Subcutaneous abdominal adipose tissue (tissue), 5 donors: Measurements from ENCODE around the gene ABHD17B.
"Not testable (repeated sequence)": the region's sequence is repeated elsewhere in the genome, so short reads cannot be mapped to it uniquely, and the experiment has no call there.

Source experiments
- H3K27ac ChIP-seq: one replicate; pipeline ENCODE4 v1.7.0; 2013; ENCODE audit warnings: low read depth, mild to moderate bottlenecking, inconsistent platforms, low read length, moderate library complexity
- H3K27me3 ChIP-seq, 5 donors: one replicate each; pipeline ENCODE4 v1.7.0; 2013; ENCODE audit warnings: low read length in 5 of 5, inconsistent platforms in 1 of 5; ENCODE audit not compliant: control insufficient read depth in 5 of 5, insufficient read depth in 4 of 5
- H3K36me3 ChIP-seq, 5 donors: one replicate each; pipeline ENCODE4 v1.7.0; 2013; ENCODE audit warnings: low read length in 5 of 5; ENCODE audit not compliant: control insufficient read depth in 5 of 5, insufficient read depth in 5 of 5
- H3K4me1 ChIP-seq, 5 donors: one replicate each; pipeline ENCODE4 v1.7.0; 2013; ENCODE audit warnings: low read length in 5 of 5, mild to moderate bottlenecking in 3 of 5, moderate library complexity in 1 of 5; ENCODE audit not compliant: control insufficient read depth in 5 of 5, insufficient read depth in 5 of 5
- H3K4me3 ChIP-seq, 5 donors: one replicate each; pipeline ENCODE4 v1.7.0; 2013; ENCODE audit warnings: low read length in 5 of 5, low read depth in 1 of 5
- H3K9ac ChIP-seq, 5 donors: one replicate each; pipeline ENCODE4 v1.7.0; 2013; ENCODE audit warnings: low read length in 5 of 5, mild to moderate bottlenecking in 4 of 5, moderate library complexity in 3 of 5
- H3K9me3 ChIP-seq, 5 donors: one replicate each; pipeline ENCODE4 v1.7.0; 2013; ENCODE audit warnings: low read length in 5 of 5; ENCODE audit not compliant: control insufficient read depth in 5 of 5
- donor health status: healthy.
- donor health status: healthy.
- donor health status: healthy.
- donor health status: healthy.
- donor health status: healthy.

ABHD17B gene

DNA sequence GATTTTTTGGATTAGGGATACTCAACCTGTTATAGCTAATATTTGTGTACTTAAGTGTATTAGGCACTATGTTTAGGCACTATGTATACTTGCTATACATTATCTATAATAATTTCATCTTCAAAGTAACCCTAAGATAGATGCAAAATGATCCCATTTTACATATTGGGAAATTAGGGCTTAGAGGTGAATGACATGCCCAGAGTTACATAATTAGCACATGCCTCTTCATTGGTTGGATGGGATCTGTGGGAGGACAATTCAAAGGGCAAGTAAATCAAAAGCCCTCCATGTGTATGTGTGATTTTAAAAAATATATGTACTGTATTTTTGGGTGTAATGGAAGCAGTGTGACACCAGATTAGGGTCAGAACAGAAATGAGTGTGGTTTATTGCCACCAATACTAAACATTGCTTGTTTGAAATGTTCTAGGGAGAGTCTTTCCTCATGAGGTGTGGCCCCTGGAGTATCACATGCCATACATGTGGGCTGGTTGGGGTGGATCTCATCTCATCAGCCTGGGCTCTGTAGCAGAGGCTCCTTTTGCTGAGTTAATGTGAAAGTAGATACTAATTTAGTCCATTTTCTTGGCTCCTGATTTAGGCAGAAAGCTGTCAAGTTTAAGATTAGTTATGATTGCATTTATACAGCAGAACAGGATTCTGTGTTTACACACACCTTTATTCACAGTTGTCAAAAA is 6.0 kb upstream of the ABHD17B start:
- Histone ChIP-seq H3K4me3 (no peak overlapping the region), H3K9ac (no peak overlapping the region), H3K27me3 (no peaks in the 10 kb centered on the region), H3K36me3 (peaks cover 0 to under 1% (median 0%) of the 10 kb centered on the region in 5 donors), H3K27ac (no peak overlapping the region), H3K4me1 (peaks cover 1 to 14% (median 13%) of the 10 kb centered on the region in 5 donors), H3K9me3 (no peaks in the 10 kb centered on the region)

DNA sequence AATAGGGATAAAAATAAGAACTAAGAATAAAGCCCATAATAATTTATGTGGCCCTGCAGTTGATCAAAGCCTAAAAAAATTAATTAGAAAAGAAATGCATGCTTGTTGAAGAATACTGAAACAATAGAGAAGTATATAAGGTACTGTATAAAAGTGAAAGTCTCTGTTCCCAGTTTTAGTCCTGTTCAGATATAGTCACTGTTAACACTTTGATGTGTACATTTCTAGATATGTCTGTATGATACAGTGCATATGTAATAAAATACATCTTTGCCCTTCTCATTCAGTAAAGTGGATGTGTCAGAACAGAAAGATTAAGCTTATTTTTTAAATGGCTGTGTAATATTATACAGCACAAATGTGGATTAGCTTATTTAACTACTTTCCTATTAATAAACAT is 4.5 kb upstream of the ABHD17B start:
- Histone ChIP-seq H3K36me3 (no peaks in the 10 kb centered on the region), H3K27me3 (no peaks in the 10 kb centered on the region), H3K4me3 (no peak overlapping the region), H3K27ac (no peak overlapping the region), H3K9ac (no peak overlapping the region), H3K9me3 (no peaks in the 10 kb centered on the region), H3K4me1 (peaks cover 3 to 17% (median 16%) of the 10 kb centered on the region in 5 donors)

DNA sequence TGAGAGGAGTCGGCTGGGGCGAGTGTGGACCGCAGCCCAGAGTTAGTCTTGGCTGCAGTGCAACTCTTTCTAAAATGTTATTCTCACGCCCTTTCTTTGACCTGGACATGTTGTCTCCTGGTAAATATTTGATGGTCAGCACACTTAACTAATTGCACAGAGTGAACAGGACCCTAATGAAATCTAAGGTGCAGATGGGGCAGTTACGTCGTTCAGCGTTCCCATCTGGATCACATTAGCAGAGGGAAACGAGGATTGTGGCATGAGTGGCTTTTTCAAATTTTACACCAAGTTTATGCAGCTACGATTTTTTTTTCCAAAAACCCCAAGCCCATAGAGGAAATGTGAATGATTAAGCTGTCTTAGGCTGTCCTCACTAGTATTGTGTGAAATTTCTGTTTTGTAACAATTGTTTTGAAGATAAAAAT is 929 bp upstream of the ABHD17B start:
- no peaks in the 10 kb centered on the region for H3K36me3 ChIP-seq
- peaks cover 3 to 36% (median 29%) of the 10 kb centered on the region in 5 donors for H3K4me1 ChIP-seq
- H3K4me3 ChIP-seq: peak overlapping the region; percentile 93 to 98 (median 96)
- H3K27ac ChIP-seq: peak overlapping the region; percentile 93
- no peaks in the 10 kb centered on the region for H3K9me3 ChIP-seq
- peak overlapping the region; percentile 61 to 87 (median 65) for H3K9ac ChIP-seq
- H3K27me3 ChIP-seq: no peaks in the 10 kb centered on the region

DNA sequence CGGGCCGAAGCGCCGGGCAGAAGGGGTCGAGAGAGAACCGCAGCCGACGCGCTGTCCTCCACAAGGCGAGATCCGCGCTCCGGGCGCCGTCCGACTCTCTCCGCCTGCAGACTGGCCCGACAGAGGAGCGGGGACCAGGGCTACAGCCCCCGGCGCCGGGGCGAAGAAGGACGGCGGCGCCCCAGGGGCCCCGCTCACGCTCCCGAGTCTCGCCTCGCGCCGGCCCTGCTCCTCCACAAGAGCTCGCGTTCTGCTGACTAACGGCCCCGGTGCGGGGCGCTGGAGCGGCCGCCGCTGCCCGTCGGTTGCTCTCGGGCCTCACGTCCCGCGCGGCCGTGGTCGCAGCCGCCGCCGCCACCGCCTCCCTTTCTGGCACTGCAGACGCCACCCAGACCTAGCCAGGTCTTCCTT is 338 bp downstream of the ABHD17B start:
- H3K9ac ChIP-seq: peak overlapping the region; percentile 26 to 93 (median 88)
- H3K4me3 ChIP-seq: peak overlapping the region; percentile 89 to 98 (median 96)
- H3K27me3 ChIP-seq: no peaks in the 10 kb centered on the region
- H3K27ac ChIP-seq: peak overlapping the region; percentile 93
- H3K4me1 ChIP-seq: peaks cover 3 to 36% (median 28%) of the 10 kb centered on the region in 5 donors
- no peaks in the 10 kb centered on the region for H3K9me3 ChIP-seq
- H3K36me3 ChIP-seq: no peaks in the 10 kb centered on the region

DNA sequence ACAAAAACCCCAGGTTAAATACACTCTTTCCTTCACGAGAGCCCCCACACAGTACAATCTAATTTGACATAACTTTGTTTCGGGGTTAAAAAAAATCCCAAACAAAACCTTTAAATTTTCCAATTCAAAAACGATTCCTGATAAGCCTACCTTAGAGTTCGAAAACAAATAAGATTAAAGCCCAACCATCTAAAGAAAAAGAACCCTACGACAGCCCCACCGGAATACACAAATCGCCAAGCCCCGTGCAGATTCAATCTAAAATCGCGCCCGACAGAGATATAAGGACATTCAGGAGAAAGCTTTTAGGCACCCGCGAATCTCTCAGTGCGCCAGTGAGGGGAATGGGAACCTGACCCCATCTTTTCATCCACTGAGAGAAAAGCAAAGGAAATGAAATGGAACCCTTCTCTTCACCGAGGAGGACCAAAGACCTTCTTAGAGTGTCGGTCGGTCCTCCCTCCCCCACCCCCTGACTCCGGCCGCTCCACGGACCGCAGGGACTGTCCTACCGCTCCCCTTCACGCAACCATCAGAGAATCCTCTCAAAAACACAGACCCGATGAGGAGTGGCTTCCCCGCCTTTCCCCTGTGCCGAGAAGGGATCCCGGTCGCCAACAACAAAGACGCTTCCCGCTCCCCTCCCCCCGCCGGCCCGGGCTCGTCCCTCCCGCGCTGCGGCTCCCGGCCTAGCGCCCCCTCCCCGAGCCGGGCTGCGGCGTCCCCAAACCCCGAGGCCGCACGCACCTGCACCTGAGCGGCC is 925 bp downstream of the ABHD17B start:
- no peaks in the 10 kb centered on the region for H3K9me3 ChIP-seq
- peak overlapping the region; percentile 82 to 93 (median 90) for H3K9ac ChIP-seq
- H3K27ac ChIP-seq: peak overlapping the region; percentile 93
- peaks cover 3 to 36% (median 28%) of the 10 kb centered on the region in 5 donors for H3K4me1 ChIP-seq
- peak overlapping the region; percentile 89 to 98 (median 96) for H3K4me3 ChIP-seq
- no peaks in the 10 kb centered on the region for H3K36me3 ChIP-seq
- H3K27me3 ChIP-seq: no peaks in the 10 kb centered on the region

DNA sequence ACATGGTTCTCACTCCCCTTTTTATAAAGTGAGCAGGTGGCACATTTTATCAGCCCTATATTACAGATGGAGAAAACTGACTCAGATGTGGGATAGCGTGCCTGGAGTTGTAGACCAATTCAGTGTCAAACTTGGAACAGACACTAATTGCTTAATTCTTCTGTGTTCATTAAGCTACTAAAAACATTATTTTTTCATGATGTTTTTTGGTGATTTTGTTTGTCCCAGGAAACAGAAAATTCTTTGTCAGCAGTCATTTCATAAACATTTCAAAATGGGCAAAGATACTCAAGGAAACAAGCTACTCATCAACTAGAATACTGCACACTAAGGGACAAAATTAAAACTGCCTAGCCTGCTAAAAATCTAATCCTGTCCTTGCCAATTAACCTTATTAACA is 2.2 kb downstream of the ABHD17B start:
- Histone ChIP-seq H3K9ac (peak overlapping the region in 3 of 5 donors; percentile 10 to 93 (median 88)), H3K4me3 (peak overlapping the region in 3 of 5 donors; percentile 93 to 98 (median 98)), H3K9me3 (no peaks in the 10 kb centered on the region), H3K36me3 (no peaks in the 10 kb centered on the region), H3K4me1 (peaks cover 3 to 36% (median 28%) of the 10 kb centered on the region in 5 donors), H3K27me3 (no peaks in the 10 kb centered on the region), H3K27ac (no peak overlapping the region)

DNA sequence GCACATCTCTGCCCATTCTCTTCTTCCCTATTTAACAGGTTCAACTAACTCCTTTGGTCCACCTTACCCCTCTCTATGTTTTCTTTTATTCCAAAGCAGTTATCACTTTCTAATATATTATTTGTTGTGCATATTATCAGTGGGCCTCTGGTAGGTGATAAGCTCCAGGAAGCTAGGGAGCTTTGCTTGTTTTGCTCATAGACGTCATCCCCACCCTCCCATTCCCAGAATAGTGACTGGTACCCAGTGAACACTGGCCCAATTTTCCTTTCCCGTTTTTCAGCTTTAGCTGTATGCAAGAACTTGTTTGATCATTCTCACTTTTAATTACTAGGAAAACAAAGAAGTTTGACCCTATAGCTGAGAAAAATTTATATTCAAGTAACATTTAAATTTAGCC is 6.9 kb downstream of the ABHD17B start:
- Histone ChIP-seq H3K4me3 (no peak overlapping the region), H3K36me3 (no peaks in the 10 kb centered on the region), H3K27me3 (no peaks in the 10 kb centered on the region), H3K27ac (no peak overlapping the region), H3K4me1 (peaks cover 0 to 8% (median 7%) of the 10 kb centered on the region in 5 donors), H3K9ac (no peak overlapping the region), H3K9me3 (no peaks in the 10 kb centered on the region)

DNA sequence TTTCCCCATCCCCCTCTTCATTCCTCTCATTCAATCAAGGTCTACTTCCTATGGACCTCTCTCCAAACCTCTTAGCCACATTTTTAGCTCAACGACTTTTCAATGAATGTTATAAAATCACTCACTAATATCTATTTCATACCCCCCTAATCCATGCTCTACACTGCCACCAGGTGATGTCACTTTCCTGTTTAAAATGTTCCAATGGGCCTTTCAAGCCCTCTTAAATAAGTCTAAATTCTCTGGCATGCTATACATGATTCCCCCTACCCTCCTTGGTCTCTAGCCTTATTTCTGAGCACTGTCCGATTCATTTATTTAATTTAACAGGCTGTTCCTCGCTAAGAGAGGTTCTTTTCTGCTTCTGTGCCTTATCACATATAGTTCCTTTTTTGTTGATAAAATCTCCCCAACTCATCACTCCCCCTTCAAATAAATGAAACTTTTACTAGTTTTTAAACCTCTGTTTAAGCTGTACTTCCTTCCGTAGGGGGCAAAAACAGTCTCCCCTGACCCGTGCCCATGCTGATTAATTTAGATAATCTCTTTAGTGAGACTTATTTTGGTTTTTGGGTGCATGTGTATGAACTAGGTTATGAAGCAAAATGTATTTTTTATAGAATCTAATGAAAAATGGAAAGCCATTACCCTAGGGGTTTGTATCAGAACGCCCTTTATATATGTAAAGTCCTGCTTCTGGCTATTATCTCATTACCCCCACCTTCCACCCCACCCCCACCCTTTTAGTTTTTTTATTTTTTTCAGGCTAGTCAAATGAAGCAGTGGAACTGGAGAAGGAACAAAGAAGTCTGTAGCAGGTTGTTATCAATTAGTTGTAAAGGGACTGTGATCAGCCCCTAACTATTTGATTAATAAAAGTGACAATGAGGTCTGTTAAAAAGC is 9.0 kb downstream of the ABHD17B start:
- no peaks in the 10 kb centered on the region for H3K27me3 ChIP-seq
- no peaks in the 10 kb centered on the region for H3K9me3 ChIP-seq
- H3K36me3 ChIP-seq: no peaks in the 10 kb centered on the region
- H3K27ac ChIP-seq: no peak overlapping the region
- H3K9ac ChIP-seq: no peak overlapping the region
- no peak overlapping the region for H3K4me3 ChIP-seq
- peaks cover 0 to 2% (median 0%) of the 10 kb centered on the region in 5 donors for H3K4me1 ChIP-seq

DNA sequence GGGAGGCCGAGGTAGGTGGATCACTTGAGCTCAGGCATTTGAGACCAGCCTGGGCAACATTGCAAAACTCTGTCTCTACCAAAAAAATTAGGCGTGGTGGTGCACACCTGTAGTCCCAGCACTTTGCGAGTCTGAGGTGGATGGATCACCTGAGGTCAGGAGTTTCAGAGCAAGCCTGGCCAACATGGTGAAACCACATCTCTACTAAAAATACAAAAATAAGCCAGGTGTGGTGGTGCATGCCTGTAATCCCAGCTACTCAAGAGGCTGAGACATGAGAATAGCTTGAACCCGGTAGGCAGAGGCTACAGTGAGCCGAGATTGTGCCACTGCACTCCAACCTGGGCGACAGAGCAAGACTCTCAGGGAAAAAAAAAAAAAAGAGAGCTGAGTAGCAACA is 12.2 kb downstream of the ABHD17B start:
- H3K27ac ChIP-seq, H3K4me3 ChIP-seq, H3K9ac ChIP-seq: not testable (repeated sequence)

More for the DNA sequence above, 12.2 kb downstream of the ABHD17B start:
- not testable (repeated sequence) for H3K9me3 ChIP-seq, H3K36me3 ChIP-seq, H3K27me3 ChIP-seq
- H3K4me1 ChIP-seq: peaks cover 0 to 13% (median 7%) of the 10 kb centered on the region in 5 donors
